Retinal pigment epithelial cell (primary cell): ENCODE results near the gene ADAMTS16.

Source experiments
- DNase-seq: peaks from one replicate; pipeline ENCODE4 v3.0.0-alpha.2; 2010; ENCODE audit warnings: low read depth
- H3K4me3 ChIP-seq: 2 replicates; pipeline ENCODE4 v1.5.1; 2011; ENCODE audit warnings: mild to moderate bottlenecking, low read length, control low read depth, moderate library complexity
- TF ChIP-seq, protein P1 (sequence below): conservative IDR thresholded peaks from 2 replicates; pipeline ENCODE4 v1.5.1; 2011; ENCODE audit warnings: low read depth, low read length, control low read depth, inconsistent platforms

The ADAMTS16 gene

DNA sequence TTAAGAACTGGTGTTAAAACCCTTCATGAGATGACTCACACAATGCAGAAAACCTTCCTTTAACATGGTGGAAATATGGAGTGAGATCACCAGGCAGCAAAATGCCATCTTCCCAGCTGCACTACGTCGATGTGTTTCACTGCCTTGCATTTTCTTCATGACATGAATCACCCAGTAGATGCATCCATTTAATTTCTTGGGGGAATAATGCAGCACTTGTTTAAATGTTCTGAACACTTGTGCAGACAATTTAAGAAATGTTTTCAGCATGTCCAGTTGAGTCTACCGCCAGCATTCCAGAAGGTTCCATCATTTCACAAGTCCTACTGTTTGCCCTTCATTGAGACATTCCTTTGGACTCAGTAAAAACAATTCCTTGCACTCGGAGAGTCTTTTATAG lies 81.6 kb downstream of the ADAMTS16 start:
- TF ChIP-seq, protein P1, sequence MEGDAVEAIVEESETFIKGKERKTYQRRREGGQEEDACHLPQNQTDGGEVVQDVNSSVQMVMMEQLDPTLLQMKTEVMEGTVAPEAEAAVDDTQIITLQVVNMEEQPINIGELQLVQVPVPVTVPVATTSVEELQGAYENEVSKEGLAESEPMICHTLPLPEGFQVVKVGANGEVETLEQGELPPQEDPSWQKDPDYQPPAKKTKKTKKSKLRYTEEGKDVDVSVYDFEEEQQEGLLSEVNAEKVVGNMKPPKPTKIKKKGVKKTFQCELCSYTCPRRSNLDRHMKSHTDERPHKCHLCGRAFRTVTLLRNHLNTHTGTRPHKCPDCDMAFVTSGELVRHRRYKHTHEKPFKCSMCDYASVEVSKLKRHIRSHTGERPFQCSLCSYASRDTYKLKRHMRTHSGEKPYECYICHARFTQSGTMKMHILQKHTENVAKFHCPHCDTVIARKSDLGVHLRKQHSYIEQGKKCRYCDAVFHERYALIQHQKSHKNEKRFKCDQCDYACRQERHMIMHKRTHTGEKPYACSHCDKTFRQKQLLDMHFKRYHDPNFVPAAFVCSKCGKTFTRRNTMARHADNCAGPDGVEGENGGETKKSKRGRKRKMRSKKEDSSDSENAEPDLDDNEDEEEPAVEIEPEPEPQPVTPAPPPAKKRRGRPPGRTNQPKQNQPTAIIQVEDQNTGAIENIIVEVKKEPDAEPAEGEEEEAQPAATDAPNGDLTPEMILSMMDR, result no peak
- DNase-seq, result no peak
- H3K4me3 ChIP-seq, result no peak overlapping the region

DNA sequence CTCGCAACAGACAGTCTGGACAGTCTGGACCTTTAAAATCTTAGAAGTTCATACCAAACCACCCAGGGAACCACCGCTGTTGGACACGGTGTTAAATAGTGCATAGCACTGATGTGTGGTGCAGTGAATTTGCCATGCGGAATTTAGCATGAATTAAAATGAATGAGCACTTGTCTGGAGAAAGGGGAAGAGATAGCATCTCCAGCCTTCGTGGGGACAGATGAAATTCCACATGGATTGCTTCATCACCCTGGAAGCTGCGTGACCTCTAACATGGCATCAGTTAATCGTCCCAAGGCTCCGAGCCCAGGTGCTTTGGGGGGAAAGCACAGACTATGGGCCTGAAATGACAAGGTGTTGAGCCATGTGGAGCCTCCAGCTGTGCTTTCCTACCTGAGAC lies 91.4 kb downstream of the ADAMTS16 start:
- no peak for DNase-seq
- TF ChIP-seq, protein P1, result no peak
- H3K4me3 ChIP-seq, result no peak overlapping the region

DNA sequence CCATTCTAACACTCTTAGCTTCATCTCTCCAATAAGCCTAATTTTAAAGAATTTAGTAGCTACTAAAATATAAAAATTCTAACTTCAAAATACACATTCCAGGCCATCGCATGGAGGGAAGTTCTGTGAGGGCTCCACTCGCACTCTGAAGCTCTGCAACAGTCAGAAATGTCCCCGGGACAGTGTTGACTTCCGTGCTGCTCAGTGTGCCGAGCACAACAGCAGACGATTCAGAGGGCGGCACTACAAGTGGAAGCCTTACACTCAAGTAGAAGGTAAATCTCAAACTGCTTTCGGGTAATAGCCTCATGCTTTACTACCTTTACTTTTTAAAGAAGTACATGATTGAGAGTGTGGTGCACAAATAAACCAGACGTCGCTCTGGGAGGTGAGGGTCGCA lies 94.8 kb downstream of the ADAMTS16 start:
- TF ChIP-seq, protein P1, result no peak
- H3K4me3 ChIP-seq, result no peak overlapping the region
- DNase-seq, result no peak

DNA sequence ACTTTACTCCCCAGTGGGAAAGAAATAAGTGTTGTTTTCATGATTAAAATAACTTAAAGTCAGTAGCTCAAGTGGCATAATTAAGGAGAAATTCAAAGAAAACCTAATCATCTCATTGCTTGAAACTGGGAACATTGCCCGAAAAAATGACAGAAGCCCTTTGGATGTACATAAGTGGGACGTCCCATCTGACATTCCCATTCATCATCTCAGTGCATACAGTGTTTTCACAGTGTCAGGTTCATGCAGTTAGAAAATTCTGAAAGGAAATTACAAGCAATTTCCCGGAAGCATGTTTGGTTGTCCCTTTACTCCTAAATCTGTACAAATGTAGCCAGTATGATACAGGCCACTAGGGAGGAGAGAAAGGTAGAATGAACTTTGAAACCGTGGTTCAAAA lies 95.6 kb downstream of the ADAMTS16 start:
- TF ChIP-seq, protein P1, result no peak
- H3K4me3 ChIP-seq, result no peak overlapping the region
- no peak for DNase-seq

DNA sequence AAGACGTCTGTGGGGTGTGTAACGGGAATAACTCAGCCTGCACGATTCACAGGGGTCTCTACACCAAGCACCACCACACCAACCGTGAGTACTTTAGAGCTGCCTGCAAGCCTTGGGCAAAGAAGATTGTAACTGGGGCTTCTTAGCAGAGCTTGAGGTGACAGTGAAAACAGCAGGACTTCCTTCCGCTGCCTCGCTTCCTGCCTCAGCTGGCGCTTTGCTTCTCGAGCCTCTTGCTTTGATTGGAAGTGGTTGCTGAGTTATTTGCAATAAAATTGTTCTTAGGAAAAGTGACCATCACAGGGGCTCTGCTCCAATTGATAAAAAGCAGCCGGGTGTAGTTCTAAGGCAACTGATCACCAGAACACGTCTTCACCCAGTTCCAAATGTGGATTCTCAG lies 99.1 kb downstream of the ADAMTS16 start:
- TF ChIP-seq, protein P1, result no peak
- no peak overlapping the region for H3K4me3 ChIP-seq
- DNase-seq, result no peak

DNA sequence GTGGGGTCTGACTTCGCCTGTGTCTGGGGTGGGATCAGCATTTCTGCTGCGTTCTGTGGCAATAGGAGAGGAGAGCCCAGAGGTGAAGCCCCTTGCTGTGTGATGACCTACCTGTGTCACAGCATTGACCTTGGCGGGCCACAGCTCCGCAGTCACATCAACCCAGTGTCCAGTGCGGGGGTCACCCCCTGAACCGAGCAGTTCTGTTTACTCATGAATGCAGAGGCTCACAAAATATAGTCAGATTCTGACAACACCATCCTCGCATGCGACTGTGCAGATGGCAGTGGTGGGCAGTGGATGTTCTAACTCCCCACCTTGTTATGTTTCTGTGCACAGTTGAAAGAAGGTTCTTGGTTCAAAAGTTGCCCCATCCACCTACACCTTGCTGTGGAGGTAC lies 100.1 kb downstream of the ADAMTS16 start:
- TF ChIP-seq, protein P1, result no peak
- no peak for DNase-seq
- H3K4me3 ChIP-seq, result no peak overlapping the region

DNA sequence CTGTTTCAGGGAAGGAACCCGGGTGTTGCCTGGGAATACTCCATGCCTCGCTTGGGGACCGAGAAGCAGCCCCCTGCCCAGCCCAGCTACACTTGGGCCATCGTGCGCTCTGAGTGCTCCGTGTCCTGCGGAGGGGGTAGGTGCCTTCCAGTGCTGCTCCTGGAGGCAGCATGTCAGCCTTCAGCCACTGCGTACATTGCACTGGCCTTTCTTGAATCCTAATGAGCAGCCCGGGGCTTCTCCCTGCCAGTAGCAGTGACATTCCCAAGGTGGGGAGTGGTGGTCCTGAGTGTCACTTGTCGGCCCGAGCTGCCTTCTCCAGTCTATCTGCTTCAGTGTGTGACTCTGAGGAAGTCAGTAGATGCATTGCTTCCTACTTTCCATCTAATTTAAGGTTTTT lies 101.9 kb downstream of the ADAMTS16 start:
- no peak overlapping the region for H3K4me3 ChIP-seq
- TF ChIP-seq, protein P1, result no peak
- no peak for DNase-seq
